Neural cell (in vitro differentiated cells): ENCODE data around the gene ZNF688. TPM values are rescaled to one million over a fixed set of nuclear protein-coding genes. Genes with fewer than 3 reads are reported as not detected.
"Not testable (repeated sequence)": the region's sequence is repeated elsewhere in the genome, so short reads cannot be mapped to it uniquely, and the experiment has no call there.

Experiments used
- H2AFZ ChIP-seq: fragments of 200-600, 300-800 bp; sonication (generic), shearing (Covaris generic); 2 replicates; pipeline ENCODE4 v1.6.0; 2014; ENCODE audit warnings: low read depth, mild to moderate bottlenecking, antibody characterized with exemption, low read length, moderate library complexity
- H3F3A ChIP-seq: fragments of 200-600 bp; shearing (Covaris generic); 2 replicates; pipeline ENCODE4 v1.6.1; 2016; ENCODE audit warnings: mild to moderate bottlenecking, moderate library complexity, mixed read lengths, antibody characterized with exemption, low read length; ENCODE audit not compliant: insufficient read depth, poor library complexity, severe bottlenecking
- H3K27ac ChIP-seq: fragments of 200-600, 300-800 bp; sonication (generic), shearing (Covaris generic); 2 replicates; pipeline ENCODE4 v1.5.1; 2014; ENCODE audit warnings: mild to moderate bottlenecking, low read length, moderate library complexity
- H3K27me3 ChIP-seq: fragments of 300-800, 200-600 bp; sonication (generic), shearing (Covaris generic); 2 replicates; pipeline ENCODE4 v1.6.0; 2014; ENCODE audit warnings: mild to moderate bottlenecking, low read depth, low read length, moderate library complexity; ENCODE audit not compliant: insufficient read depth
- H3K36me3 ChIP-seq: fragments of 300-800, 200-600 bp; sonication (generic), shearing (Covaris generic); 2 replicates; pipeline ENCODE4 v1.5.1; 2014; ENCODE audit warnings: mild to moderate bottlenecking, antibody characterized with exemption, low read length, moderate library complexity; ENCODE audit not compliant: insufficient read depth
- H3K4me2 ChIP-seq: fragments of 300-800, 200-600 bp; sonication (generic), shearing (Covaris generic); 2 replicates; pipeline ENCODE4 v1.6.0; 2014; ENCODE audit warnings: mild to moderate bottlenecking, low read length
- H3K4me3 ChIP-seq: fragments of 300-800, 200-600 bp; sonication (generic), shearing (Covaris generic); 2 replicates; pipeline ENCODE4 v1.5.1; 2014; ENCODE audit warnings: mild to moderate bottlenecking, low read length, moderate library complexity
- H3K79me2 ChIP-seq: fragments of 200-600 bp; shearing (Covaris generic); replicated peaks from 2 replicates; pipeline ENCODE4 v1.6.0; 2014; ENCODE audit warnings: mild to moderate bottlenecking, low read length, moderate library complexity; ENCODE audit not compliant: insufficient read depth
- H3K9ac ChIP-seq: fragments of 300-800, 200-600 bp; sonication (generic), shearing (Covaris generic); 2 replicates; pipeline ENCODE4 v1.6.1; 2016; ENCODE audit warnings: mild to moderate bottlenecking, low read length, mixed read lengths
- H3K9me2 ChIP-seq: fragments of 200-600 bp; shearing (Covaris generic); 2 replicates; pipeline ENCODE4 v1.6.1; 2016; ENCODE audit warnings: mild to moderate bottlenecking, low read length, mixed read lengths; ENCODE audit not compliant: insufficient read depth
- H3K9me3 ChIP-seq: fragments of 200-600, 300-800 bp; sonication (generic), shearing (Covaris generic); 2 replicates; pipeline ENCODE4 v1.6.1; 2016; ENCODE audit warnings: mild to moderate bottlenecking, mixed run types, low read length, moderate library complexity, mixed read lengths
- H4K20me1 ChIP-seq: fragments of 200-600 bp; shearing (Covaris generic); 2 replicates; pipeline ENCODE4 v1.6.1; 2016; ENCODE audit warnings: mild to moderate bottlenecking, mixed run types; ENCODE audit not compliant: insufficient read depth
- EP300 ChIP-seq: fragments of 450-650 bp; conservative IDR thresholded peaks from 2 replicates; pipeline ENCODE4 v1.6.1; 2014; ENCODE audit warnings: antibody characterized with exemption, mild to moderate bottlenecking, moderate library complexity; ENCODE audit not compliant: poor library complexity, severe bottlenecking
- EZH2 ChIP-seq: fragments of 200-600, 300-800 bp; shearing (Covaris generic), sonication (generic); IDR thresholded peaks from 2 replicates; pipeline ENCODE4 v1.6.1; 2014; ENCODE audit warnings: antibody characterized with exemption, low read length, borderline replicate concordance, mild to moderate bottlenecking; ENCODE audit not compliant: insufficient read depth, poor library complexity, severe bottlenecking
- MXI1 ChIP-seq: fragments of 450-650 bp; conservative IDR thresholded peaks from 2 replicates; pipeline ENCODE4 v1.6.1; 2014; ENCODE audit warnings: antibody characterized with exemption, mild to moderate bottlenecking; ENCODE audit not compliant: poor library complexity, severe bottlenecking
- POLR2AphosphoS5 ChIP-seq: IDR thresholded peaks from 2 replicates; pipeline ENCODE4 v1.6.1; 2012
- RAD21 ChIP-seq: fragments of 450-650 bp; conservative IDR thresholded peaks from 2 replicates; pipeline ENCODE4 v1.6.1; 2014; ENCODE audit warnings: antibody characterized with exemption, mild to moderate bottlenecking, moderate library complexity
- SMC3 ChIP-seq: fragments of 450-650 bp; conservative IDR thresholded peaks from 2 replicates; pipeline ENCODE4 v1.6.1; 2014; ENCODE audit warnings: antibody characterized with exemption, mild to moderate bottlenecking, moderate library complexity; ENCODE audit not compliant: poor library complexity
- TAF1 ChIP-seq: IDR thresholded peaks from 2 replicates; pipeline ENCODE4 v1.6.1; 2012; ENCODE audit warnings: low read depth
- polyA plus RNA-seq: library from polyadenylated mRNA; depleted of rRNA; stranded (reverse); fragments of >200 nt; gene quantifications from 2 replicates; pipeline ENCODE4 v1.2.3, GENCODE V29; 2014
- TF ChIP-seq, protein P1 (sequence below): fragments of 450-650 bp; IDR thresholded peaks from 2 replicates; pipeline ENCODE4 v1.5.1; 2014; ENCODE audit warnings: antibody characterized with exemption, mild to moderate bottlenecking, moderate library complexity; ENCODE audit not compliant: poor library complexity, severe bottlenecking
- TF ChIP-seq, protein P2 (sequence below): IDR thresholded peaks from 2 replicates; pipeline ENCODE4 v1.6.1; 2012; ENCODE audit warnings: borderline replicate concordance

Gene ZNF688
- polyA plus RNA-seq, 1 donor from 2014 or later: 28.4 TPM

DNA sequence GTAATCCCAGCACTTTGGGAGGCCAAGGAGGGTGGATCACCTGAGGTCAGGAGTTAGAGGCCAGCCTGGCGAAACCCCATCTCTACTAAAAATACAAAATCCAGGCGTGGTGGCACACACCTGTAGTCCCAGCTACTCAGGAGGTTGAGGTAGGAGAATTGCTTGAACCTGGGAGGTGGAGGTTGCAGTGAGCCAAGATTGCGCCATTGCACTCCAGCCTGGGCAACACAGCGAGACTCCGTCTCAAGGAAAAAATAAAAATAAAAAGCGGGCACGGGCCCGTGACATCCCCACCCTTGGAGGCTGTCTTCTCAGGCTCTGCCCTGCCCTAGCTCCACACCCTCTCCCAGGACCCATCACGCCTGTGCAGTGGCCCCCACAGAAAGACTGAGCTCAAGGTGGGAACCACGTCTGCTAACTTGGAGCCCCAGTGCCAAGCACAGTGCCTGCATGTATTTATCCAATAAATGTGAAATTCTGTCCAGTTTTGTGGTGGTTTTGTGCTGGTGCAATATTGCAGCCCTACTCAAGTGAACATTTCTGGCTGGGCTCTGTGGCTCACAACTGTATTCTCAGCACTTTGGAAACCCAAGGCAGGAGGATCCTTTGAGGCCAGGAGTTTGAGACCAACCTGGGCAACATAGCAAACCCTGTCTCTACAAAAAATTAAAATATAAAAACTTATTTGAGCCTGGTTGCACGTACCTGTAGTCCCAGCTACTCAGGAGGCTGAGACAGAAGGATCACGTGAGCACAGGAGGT lies 48.6 kb downstream of the ZNF688 start:
- not testable (repeated sequence) for H3F3A ChIP-seq, H3K27ac ChIP-seq, H3K79me2 ChIP-seq, H2AFZ ChIP-seq, H3K4me2 ChIP-seq, H4K20me1 ChIP-seq, H3K9me3 ChIP-seq, H3K27me3 ChIP-seq, H3K9ac ChIP-seq, H3K9me2 ChIP-seq, H3K36me3 ChIP-seq, H3K4me3 ChIP-seq

- Histone ChIP-seq H3K9ac (no peak overlapping the region), H3K27me3 (no peaks in the 10 kb centered on the region), H4K20me1 (no peaks in the 10 kb centered on the region), H3K4me2 (no peak overlapping the region), H2AFZ (no peak overlapping the region), H3K79me2 (peaks cover 5% of the 10 kb centered on the region), H3K4me3 (no peak overlapping the region), H3K9me2 (no peaks in the 10 kb centered on the region), H3F3A (no peaks in the 10 kb centered on the region), H3K36me3 (no peaks in the 10 kb centered on the region), H3K27ac (no peak overlapping the region), H3K9me3 (no peaks in the 10 kb centered on the region)
- TF ChIP-seq RAD21: no peak
- TF ChIP-seq POLR2AphosphoS5: peak; percentile 9
Observed at GRCh38 chr16:30521873-30522641, 49.5 kb downstream of the ZNF688 start.

DNA sequence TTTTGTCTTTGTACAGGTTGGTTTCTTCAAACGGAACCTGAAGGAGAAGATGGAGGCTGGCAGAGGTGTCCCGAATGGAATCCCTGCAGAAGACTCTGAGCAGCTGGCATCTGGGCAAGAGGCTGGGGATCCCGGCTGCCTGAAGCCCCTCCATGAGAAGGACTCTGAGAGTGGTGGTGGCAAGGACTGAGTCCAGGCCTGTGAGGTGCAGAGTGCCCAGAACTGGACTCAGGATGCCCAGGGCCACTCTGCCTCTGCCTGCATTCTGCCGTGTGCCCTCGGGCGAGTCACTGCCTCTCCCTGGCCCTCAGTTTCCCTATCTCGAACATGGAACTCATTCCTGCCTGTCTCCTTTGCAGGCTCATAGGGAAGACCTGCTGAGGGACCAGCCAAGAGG lies 50.0 kb downstream of the ZNF688 start:
- no peak overlapping the region for H3K27ac ChIP-seq
- no peak for TF ChIP-seq EZH2
- TF ChIP-seq SMC3: no peak
- no peak for TF ChIP-seq MXI1
- TF ChIP-seq, protein P1, sequence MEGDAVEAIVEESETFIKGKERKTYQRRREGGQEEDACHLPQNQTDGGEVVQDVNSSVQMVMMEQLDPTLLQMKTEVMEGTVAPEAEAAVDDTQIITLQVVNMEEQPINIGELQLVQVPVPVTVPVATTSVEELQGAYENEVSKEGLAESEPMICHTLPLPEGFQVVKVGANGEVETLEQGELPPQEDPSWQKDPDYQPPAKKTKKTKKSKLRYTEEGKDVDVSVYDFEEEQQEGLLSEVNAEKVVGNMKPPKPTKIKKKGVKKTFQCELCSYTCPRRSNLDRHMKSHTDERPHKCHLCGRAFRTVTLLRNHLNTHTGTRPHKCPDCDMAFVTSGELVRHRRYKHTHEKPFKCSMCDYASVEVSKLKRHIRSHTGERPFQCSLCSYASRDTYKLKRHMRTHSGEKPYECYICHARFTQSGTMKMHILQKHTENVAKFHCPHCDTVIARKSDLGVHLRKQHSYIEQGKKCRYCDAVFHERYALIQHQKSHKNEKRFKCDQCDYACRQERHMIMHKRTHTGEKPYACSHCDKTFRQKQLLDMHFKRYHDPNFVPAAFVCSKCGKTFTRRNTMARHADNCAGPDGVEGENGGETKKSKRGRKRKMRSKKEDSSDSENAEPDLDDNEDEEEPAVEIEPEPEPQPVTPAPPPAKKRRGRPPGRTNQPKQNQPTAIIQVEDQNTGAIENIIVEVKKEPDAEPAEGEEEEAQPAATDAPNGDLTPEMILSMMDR: no peak
- TF ChIP-seq, protein P2, sequence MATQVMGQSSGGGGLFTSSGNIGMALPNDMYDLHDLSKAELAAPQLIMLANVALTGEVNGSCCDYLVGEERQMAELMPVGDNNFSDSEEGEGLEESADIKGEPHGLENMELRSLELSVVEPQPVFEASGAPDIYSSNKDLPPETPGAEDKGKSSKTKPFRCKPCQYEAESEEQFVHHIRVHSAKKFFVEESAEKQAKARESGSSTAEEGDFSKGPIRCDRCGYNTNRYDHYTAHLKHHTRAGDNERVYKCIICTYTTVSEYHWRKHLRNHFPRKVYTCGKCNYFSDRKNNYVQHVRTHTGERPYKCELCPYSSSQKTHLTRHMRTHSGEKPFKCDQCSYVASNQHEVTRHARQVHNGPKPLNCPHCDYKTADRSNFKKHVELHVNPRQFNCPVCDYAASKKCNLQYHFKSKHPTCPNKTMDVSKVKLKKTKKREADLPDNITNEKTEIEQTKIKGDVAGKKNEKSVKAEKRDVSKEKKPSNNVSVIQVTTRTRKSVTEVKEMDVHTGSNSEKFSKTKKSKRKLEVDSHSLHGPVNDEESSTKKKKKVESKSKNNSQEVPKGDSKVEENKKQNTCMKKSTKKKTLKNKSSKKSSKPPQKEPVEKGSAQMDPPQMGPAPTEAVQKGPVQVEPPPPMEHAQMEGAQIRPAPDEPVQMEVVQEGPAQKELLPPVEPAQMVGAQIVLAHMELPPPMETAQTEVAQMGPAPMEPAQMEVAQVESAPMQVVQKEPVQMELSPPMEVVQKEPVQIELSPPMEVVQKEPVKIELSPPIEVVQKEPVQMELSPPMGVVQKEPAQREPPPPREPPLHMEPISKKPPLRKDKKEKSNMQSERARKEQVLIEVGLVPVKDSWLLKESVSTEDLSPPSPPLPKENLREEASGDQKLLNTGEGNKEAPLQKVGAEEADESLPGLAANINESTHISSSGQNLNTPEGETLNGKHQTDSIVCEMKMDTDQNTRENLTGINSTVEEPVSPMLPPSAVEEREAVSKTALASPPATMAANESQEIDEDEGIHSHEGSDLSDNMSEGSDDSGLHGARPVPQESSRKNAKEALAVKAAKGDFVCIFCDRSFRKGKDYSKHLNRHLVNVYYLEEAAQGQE: no peak
- TF ChIP-seq POLR2AphosphoS5: no peak
- TF ChIP-seq EP300: no peak
- no peak for TF ChIP-seq TAF1
- H3K9me2 ChIP-seq: no peaks in the 10 kb centered on the region

More for the DNA sequence above, 50.0 kb downstream of the ZNF688 start:
- H3K79me2 ChIP-seq: peaks cover 5% of the 10 kb centered on the region
- H3K36me3 ChIP-seq: no peaks in the 10 kb centered on the region
- H3K9me3 ChIP-seq: no peaks in the 10 kb centered on the region
- H4K20me1 ChIP-seq: no peaks in the 10 kb centered on the region
- no peaks in the 10 kb centered on the region for H3F3A ChIP-seq
- no peak overlapping the region for H3K4me2 ChIP-seq
- H3K27me3 ChIP-seq: no peaks in the 10 kb centered on the region
- H3K4me3 ChIP-seq: no peak overlapping the region
- H3K9ac ChIP-seq: no peak overlapping the region
- no peak overlapping the region for H2AFZ ChIP-seq
